HUES6 (cell line): ENCODE results near the gene ANO10.
"Not testable (repeated sequence)": the region's sequence is repeated elsewhere in the genome, so short reads cannot be mapped to it uniquely, and the experiment has no call there.

Experiments
- H3K27ac ChIP-seq: 2 replicates; pipeline ENCODE4 v1.7.0; 2013; ENCODE audit warnings: low read depth, mild to moderate bottlenecking, low read length, inconsistent platforms
- H3K27me3 ChIP-seq: 2 replicates; pipeline ENCODE4 v1.6.1; 2013; ENCODE audit warnings: low read length; ENCODE audit not compliant: control insufficient read depth, insufficient read depth
- H3K36me3 ChIP-seq: 2 replicates; pipeline ENCODE4 v1.6.1; 2013; ENCODE audit warnings: low read length; ENCODE audit not compliant: control insufficient read depth, insufficient read depth
- H3K4me1 ChIP-seq: 2 replicates; pipeline ENCODE4 v1.6.1; 2013; ENCODE audit warnings: low read length; ENCODE audit not compliant: control insufficient read depth, insufficient read depth
- H3K4me3 ChIP-seq: 2 replicates; pipeline ENCODE4 v1.5.1; 2013; ENCODE audit warnings: low read depth, low read length
- H3K9ac ChIP-seq: one replicate; pipeline ENCODE4 v1.6.1; 2013; ENCODE audit warnings: mild to moderate bottlenecking, low read length
- H3K9me3 ChIP-seq: 2 replicates; pipeline ENCODE4 v1.6.1; 2013; ENCODE audit warnings: low read depth, low read length; ENCODE audit not compliant: control insufficient read depth, insufficient read depth

The ANO10 gene

GRCh38 chr3:43362961-43363360 lies 258.9 kb downstream of the ANO10 start:
- Histone ChIP-seq H3K27ac (no peak overlapping the region), H3K9me3 (no peaks in the 10 kb centered on the region), H3K4me3 (no peak overlapping the region), H3K4me1 (peaks cover 12% of the 10 kb centered on the region), H3K27me3 (no peaks in the 10 kb centered on the region), H3K9ac (no peak overlapping the region), H3K36me3 (0 out of 2 replicates have a peak, but pooled peaks cover 7% of the 10 kb centered on the region)

GRCh38 chr3:43362183-43362582 lies 259.6 kb downstream of the ANO10 start:
- H3K4me3 ChIP-seq: no peak overlapping the region
- peaks cover 12% of the 10 kb centered on the region for H3K4me1 ChIP-seq
- H3K9me3 ChIP-seq: no peaks in the 10 kb centered on the region
- H3K36me3 ChIP-seq: 0 out of 2 replicates have a peak, but pooled peaks cover 7% of the 10 kb centered on the region
- no peak overlapping the region for H3K27ac ChIP-seq
- no peak overlapping the region for H3K9ac ChIP-seq
- no peaks in the 10 kb centered on the region for H3K27me3 ChIP-seq

GRCh38 chr3:43361077-43361476 lies 260.7 kb downstream of the ANO10 start:
- 0 out of 2 replicates have a peak, but pooled peaks cover 4% of the 10 kb centered on the region for H3K36me3 ChIP-seq
- H3K4me3 ChIP-seq: no peak overlapping the region
- H3K27me3 ChIP-seq: no peaks in the 10 kb centered on the region
- H3K4me1 ChIP-seq: peaks cover 12% of the 10 kb centered on the region
- no peak overlapping the region for H3K9ac ChIP-seq
- H3K27ac ChIP-seq: no peak overlapping the region
- no peaks in the 10 kb centered on the region for H3K9me3 ChIP-seq

- not testable (repeated sequence) for H3K9ac ChIP-seq, H3K27me3 ChIP-seq, H3K4me3 ChIP-seq, H3K9me3 ChIP-seq, H3K27ac ChIP-seq, H3K36me3 ChIP-seq, H3K4me1 ChIP-seq
These were observed 265.8 kb downstream of the ANO10 start for GRCh38 chr3:43356033-43356432.

- H3K9me3 ChIP-seq: peaks cover 7% of the 10 kb centered on the region; the same call in 1 of the 2 replicates
- no peaks in the 10 kb centered on the region; the same call in 1 of the 2 replicates for H3K36me3 ChIP-seq
- H3K27me3 ChIP-seq: no peaks in the 10 kb centered on the region
- H3K4me3 ChIP-seq: no peak overlapping the region
- H3K9ac ChIP-seq: no peak overlapping the region
- H3K27ac ChIP-seq: no peak overlapping the region
- H3K4me1 ChIP-seq: no peaks in the 10 kb centered on the region
These were observed 267.7 kb downstream of the ANO10 start for GRCh38 chr3:43353923-43354670.

GRCh38 chr3:43353393-43353792 lies 268.4 kb downstream of the ANO10 start:
- no peak overlapping the region for H3K27ac ChIP-seq
- peaks cover 5% of the 10 kb centered on the region for H3K36me3 ChIP-seq
- no peak overlapping the region for H3K4me3 ChIP-seq
- H3K27me3 ChIP-seq: no peaks in the 10 kb centered on the region
- no peaks in the 10 kb centered on the region for H3K4me1 ChIP-seq
- H3K9me3 ChIP-seq: peaks cover 7% of the 10 kb centered on the region; the same call in 1 of the 2 replicates
- no peak overlapping the region for H3K9ac ChIP-seq

GRCh38 chr3:43349716-43350115 lies 272.1 kb downstream of the ANO10 start:
- no peaks in the 10 kb centered on the region for H3K27me3 ChIP-seq
- no peak overlapping the region for H3K4me3 ChIP-seq
- H3K27ac ChIP-seq: no peak overlapping the region
- peaks cover 6% of the 10 kb centered on the region; the same call in 1 of the 2 replicates for H3K9me3 ChIP-seq
- no peak overlapping the region for H3K9ac ChIP-seq
- peaks cover 31% of the 10 kb centered on the region for H3K36me3 ChIP-seq
- no peaks in the 10 kb centered on the region for H3K4me1 ChIP-seq

- Histone ChIP-seq H3K9me3 (peaks cover 5% of the 10 kb centered on the region; the same call in 1 of the 2 replicates), H3K4me1 (peaks cover under 1% of the 10 kb centered on the region; the same call in 1 of the 2 replicates), H3K27me3 (no peaks in the 10 kb centered on the region), H3K36me3 (peaks cover 31% of the 10 kb centered on the region), H3K4me3 (no peak overlapping the region), H3K27ac (no peak overlapping the region), H3K9ac (no peak overlapping the region)
These were observed 272.8 kb downstream of the ANO10 start for GRCh38 chr3:43348852-43349574.

- no peak overlapping the region for H3K9ac ChIP-seq
- H3K4me1 ChIP-seq: peaks cover 7% of the 10 kb centered on the region; the same call in 1 of the 2 replicates
- peaks cover 36% of the 10 kb centered on the region for H3K36me3 ChIP-seq
- no peak overlapping the region for H3K27ac ChIP-seq
- H3K9me3 ChIP-seq: no peaks in the 10 kb centered on the region; the same call in 1 of the 2 replicates
- no peaks in the 10 kb centered on the region for H3K27me3 ChIP-seq
- H3K4me3 ChIP-seq: no peak overlapping the region
These were observed 273.5 kb downstream of the ANO10 start for GRCh38 chr3:43348350-43348749.

GRCh38 chr3:43347774-43348173 lies 274.0 kb downstream of the ANO10 start:
- no peaks in the 10 kb centered on the region; the same call in 1 of the 2 replicates for H3K9me3 ChIP-seq
- peaks cover 37% of the 10 kb centered on the region for H3K36me3 ChIP-seq
- H3K27ac ChIP-seq: no peak overlapping the region
- no peak overlapping the region for H3K9ac ChIP-seq
- no peaks in the 10 kb centered on the region for H3K27me3 ChIP-seq
- H3K4me3 ChIP-seq: no peak overlapping the region
- peaks cover 7% of the 10 kb centered on the region; the same call in 1 of the 2 replicates for H3K4me1 ChIP-seq
